HG03196 (cell line): Measurements from ENCODE around the gene CAPZA1.
"Not testable (repeated sequence)": the region's sequence is repeated elsewhere in the genome, so short reads cannot be mapped to it uniquely, and the experiment has no call there.

ENCODE experiments used
- ATAC-seq: cut with Tn5 transposase; IDR thresholded peaks from one replicate; pipeline ENCODE4 v1.9.1; 2021; ENCODE audit not compliant: unreplicated experiment

CAPZA1 gene

DNA sequence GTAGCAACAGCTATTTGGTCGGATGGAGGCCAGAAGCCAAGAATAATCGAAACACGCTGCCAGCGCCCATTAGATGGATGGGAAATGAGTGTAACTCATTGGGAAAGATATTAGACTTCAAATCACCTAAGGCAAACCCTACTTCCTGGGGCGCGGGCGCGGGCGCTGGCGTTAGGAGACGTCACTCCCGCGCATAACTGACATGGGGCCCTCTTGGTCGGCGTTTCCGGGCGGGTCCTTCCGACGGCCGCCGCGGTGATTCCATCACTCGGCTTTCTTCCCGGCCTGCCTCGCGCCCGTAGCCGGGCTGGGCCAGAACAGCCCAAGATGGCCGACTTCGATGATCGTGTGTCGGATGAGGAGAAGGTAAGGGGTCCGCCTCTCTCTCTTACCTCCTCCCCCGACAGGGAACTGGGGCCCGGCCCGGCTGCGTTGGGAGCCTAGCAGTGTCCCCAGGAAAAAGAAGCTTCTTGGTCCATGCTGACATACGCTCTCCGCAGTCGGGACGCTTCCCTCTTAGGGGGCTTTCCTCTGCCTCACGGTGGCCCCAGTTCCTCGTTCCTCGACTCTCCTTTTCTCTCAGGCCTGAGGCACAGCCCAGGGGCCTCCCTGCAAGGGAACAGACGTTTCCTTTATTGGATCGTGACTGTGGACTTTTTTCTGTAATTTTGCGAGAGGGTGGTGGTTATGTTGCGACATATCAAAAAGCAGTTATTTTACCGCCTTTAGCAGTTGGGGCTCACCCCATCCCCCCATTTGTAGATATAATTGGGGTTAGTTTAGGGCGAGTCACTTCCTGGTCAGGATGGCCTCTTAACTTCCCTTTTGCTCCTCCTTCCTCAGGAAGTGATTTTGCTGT is at the start of gene CAPZA1:
CAPZA1 (plus strand) TSS at position 315 of the 859 bp plus-strand sequence; CDS start at position 328, 13 bp downstream.
- peak; percentile 81 for ATAC-seq

DNA sequence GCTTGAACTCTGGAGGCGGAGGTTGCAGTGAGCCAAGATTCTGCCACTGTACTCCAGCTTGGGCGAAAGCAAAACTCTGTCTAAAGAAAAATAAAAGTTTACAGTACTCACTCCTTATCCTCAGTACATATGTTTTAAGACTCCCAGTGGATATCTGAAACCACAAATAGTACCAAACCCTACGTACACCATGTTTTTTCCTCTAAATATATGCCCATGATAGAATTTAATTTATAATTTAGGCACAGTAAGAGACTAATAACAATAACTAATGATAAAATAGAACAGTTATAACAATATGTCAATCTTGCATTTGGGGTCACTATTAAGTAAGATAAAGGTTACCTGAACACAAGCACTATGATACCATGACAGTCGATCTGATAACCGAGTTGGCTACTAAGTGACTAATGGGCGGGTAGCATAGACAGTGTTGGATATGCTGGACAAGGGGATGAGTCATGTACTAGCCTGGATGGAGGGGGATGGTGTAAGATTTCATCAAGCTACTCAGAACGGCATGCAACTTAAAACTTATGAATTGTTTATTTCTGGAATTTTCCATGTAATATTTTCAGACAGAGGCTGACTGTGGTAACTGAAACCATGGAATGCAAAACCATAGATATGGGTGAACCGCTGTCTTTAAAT is 44.4 kb upstream of the CAPZA1 start:
- no peak for ATAC-seq

GRCh38 chr1:112576240-112576639 is 43.4 kb upstream of the CAPZA1 start:
- no peak for ATAC-seq

- ATAC-seq, result no peak
These were observed 39.7 kb upstream of the CAPZA1 start for GRCh38 chr1:112579801-112580510.

- no peak for ATAC-seq
These were observed 37.9 kb upstream of the CAPZA1 start for GRCh38 chr1:112581586-112582192.

- ATAC-seq, result no peak
These were observed 36.3 kb upstream of the CAPZA1 start for GRCh38 chr1:112583366-112583765.

DNA sequence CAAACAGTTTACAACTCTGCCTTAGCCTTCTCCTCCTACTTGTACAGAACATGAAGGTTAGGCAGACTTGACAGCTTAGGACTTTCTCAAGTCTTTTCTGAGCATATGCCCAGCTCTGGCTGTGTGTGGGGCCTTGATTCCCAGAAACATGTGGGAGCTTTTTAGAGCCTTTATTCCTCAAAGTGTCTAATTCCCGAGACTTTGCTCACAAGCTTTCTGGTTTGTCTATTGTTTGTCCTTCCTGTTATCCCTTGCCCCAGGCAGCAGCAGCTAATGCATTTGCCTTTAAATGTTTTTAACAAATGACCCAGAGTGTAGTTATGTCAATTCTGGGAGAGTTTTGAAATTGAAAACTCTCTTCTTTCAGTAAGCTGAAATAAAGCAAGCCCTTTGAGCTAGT is 29.9 kb upstream of the CAPZA1 start:
- ATAC-seq, result no peak

DNA sequence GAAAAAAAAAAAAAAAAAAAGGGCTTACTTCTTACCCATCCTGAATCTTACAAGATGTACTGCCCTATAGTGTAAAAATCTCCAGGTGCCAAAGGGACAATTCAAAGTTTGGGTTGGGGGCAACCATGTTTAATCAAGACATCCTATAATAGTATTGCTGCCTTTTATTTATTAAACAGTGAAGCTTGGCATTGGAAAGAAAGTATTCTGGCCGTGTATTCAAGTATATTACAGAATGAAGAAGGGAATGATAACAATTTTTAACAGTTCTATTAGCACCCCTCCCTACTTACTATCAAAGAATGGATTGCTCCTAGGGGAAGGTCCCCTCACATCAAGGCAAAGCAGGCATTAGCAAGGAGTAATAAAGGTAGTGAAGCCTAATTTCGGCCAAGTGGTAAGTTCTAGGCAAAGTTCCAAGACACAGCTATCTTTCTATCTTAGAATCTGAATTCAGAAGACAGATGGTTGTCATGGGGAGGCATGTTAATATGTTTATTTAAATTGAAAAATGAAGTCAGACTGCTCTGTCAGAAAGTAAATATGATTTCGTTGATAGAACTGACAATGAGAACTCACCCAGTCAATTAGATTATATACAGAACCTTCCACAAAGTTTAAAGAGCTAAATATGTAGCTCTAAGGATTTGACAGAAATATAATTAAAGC is 25.3 kb upstream of the CAPZA1 start:
- ATAC-seq, result no peak

- no peak for ATAC-seq
These were observed 20.2 kb upstream of the CAPZA1 start for GRCh38 chr1:112599477-112599876.

DNA sequence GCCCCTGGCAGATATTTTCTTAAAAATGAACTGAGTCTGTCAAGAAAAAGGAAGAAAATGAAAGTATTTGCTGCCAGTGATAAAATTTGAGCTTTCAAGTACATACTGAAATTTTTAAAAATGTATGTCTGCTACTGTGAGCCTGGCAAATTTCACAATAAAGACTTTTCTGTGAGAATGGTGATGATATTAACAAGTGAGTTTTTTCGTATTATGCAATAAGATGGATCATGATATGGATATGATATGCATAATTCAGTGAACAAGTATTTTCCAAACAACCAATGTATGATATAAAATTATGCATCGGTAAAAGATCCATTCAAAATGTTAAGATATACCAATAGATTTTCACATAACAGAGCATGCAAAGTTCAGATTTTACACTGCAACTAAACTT is 16.6 kb upstream of the CAPZA1 start:
- ATAC-seq, result no peak

GRCh38 chr1:112603541-112603940 is 16.1 kb upstream of the CAPZA1 start:
- ATAC-seq, result no peak

- ATAC-seq, result no peak
These were observed 13.9 kb upstream of the CAPZA1 start for GRCh38 chr1:112605633-112606327.

GRCh38 chr1:112614460-112615065 is 5.1 kb upstream of the CAPZA1 start:
- no peak for ATAC-seq

DNA sequence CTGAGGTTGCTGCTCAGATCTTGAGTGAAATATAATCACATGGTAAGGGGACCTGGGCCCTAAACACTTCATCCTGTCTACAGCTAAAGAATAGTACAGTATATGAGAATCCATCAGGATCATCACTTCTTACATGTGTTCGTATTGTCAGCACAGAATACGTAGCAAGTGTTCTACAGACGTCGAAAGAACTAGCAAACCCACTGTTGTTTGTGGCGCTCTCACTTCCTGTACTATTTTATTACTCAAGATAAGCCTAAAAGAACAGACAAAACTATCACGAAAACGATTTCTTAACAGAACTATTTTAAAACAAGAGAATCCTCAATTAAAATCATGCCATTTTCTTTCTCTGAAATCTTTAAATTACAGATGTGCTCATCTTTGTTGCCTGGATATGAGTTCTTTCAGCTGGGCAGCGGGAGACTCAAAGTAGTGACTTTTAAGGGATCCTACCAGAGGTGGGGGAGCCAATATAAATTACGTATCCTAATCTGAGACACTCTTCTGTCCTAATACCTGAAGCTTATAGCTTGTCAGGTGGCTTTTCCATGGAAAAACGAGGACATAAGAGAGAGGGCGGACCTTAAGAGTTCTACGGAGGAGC is 1.4 kb upstream of the CAPZA1 start:
- ATAC-seq, result no peak

DNA sequence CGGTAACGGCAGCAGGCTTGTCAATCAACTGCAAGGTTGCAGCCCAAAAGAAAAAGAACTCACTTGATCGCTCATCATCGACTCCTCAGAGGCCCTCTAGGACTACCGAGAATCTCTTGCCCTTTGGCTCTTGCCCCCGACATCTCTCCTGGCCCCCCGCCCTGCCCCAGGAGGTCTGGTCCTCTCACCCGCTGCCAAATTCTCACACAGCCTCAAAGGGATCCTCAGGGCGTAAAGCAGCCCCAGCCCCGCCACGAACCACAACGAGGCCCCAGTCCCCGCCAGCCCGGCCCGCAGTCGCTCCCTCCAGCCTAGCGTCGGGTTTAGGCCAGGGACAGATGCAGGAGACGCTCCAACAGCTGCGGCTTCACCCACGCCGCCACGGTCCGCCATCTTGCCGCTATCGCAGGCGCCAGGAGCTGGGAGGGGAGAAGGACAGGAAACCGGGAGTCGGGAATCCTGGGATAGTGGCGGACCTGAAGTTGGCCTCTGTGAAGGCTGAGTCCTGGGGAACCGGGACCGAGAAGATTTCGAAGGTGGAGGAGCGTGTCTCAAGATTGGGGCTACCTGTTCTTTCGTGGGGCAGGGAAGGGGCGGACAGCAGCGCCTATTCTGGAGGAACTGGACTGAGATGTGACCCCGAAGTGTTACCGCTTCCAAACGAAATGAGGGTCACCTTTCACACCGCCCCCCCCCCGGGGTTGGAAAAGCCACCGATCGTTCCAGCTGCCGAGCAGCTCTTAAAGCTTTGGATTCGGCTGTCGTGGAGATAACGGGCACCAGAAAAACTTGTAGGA is 713 bp upstream of the CAPZA1 start, which contains the start of gene ST7L:
ST7L (minus strand) TSS at position 421 of the 797 bp plus-strand sequence; CDS start at position 393, 28 bp downstream.
- no peak for ATAC-seq

- no peak for ATAC-seq
These were observed 704 bp downstream of the CAPZA1 start for GRCh38 chr1:112620377-112620695.

DNA sequence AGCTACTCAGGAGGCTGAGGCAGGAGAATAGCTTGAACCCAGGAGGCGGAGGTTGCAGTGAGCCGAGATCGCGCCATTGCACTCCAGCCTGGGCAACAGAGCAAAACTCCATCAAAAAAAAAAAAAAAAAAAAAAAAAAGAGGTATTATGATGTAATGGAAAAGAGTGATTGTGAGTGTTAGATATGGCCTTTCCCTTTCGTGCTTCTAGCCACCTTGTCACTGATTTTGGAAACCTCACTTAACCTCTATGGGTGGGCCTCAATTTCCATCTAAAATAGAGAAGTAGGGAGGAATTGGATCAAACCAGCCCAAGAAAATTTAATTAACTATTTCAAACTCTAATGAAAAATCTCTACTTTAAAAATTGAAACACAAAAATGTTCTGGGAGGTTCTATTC is 4.9 kb downstream of the CAPZA1 start:
- not testable (repeated sequence) for ATAC-seq

DNA sequence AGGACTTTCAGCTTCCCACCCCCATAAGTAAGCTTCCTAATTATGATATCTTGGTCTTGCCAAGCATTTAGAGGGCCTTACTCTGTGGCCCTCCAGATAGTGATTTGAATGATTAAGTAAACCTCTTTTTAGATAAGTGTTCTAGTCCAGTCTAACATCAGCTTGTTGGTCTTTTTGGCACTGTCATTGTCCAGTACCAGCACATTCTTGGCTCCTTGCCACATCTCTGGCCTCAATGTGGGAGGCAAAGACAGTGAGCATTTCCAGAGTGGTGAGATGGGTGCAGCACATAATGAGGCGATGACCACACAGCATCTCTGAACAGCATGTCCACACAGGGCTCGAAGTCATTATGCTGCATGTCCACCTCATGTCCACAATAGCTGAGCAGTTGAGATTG is 6.1 kb downstream of the CAPZA1 start:
- no peak for ATAC-seq

DNA sequence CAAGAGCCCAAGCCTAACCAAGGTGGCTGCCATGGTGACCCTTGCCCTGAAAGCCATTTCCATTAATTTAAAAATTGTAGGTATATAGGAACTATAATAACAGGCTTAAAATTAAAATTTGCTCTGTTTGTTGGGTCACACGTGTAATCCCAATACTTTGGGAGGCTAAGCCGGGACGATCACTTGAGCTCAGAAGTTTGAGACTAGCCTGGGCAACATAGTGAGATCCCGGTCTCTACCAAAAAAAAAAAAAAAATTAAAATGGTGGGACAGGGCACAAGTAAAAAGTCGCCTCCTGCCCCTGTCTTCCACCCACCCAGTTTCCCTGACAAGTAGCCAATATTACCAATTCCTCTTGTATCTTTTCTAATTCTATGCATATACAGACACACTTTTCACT is 6.6 kb downstream of the CAPZA1 start:
- ATAC-seq, result no peak
